GM19023 (cell line): ENCODE measurements around the gene PRCC.

ENCODE experiments used
- ATAC-seq: cut with Tn5 transposase; IDR thresholded peaks from one replicate; pipeline ENCODE4 v1.9.1; 2021; ENCODE audit warnings: mild to moderate bottlenecking, moderate library complexity; ENCODE audit not compliant: unreplicated experiment

PRCC gene

DNA sequence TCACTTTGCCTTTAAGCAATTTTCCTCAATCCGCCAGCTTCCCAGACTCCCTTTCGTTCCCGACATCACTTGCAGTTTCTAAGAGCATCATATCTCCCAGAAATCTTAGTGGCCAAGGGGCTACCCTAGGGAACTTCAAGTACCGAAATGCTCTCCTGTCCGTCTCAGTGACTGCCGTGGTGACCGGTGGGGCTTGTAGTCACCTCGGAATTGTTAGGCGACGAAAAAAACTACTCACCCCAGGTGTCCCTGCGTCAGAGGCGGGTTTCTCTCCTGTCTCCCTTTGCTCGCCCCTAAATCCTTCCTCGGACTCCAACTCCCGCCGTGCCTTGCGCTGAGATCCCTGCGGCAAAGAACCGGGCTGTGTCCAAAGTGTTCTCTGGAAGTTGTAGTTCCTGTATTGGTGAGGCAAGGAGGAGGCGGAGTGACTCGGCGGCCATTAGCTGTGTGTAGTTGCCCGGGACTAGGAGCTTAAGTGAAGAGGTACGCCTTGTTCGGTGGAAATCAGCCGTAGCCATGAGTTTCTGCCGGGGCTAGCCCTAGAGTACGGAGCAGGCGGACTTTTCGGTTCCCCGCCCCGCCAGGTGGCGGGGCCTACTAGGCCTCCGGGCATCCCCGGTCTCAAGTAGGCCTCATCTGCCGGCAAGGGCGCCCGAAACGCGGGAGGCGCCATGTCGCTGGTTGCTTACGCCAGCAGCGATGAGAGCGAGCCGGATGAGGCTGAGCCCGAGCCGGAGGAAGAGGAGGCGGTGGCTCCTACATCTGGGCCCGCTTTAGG, at the start of gene PRCC:
TSS of gene PRCC (plus strand) at position 435 of the 778 bp plus-strand sequence. CDS start at position 672, 237 bp downstream.
- peak; percentile 93 for ATAC-seq

DNA sequence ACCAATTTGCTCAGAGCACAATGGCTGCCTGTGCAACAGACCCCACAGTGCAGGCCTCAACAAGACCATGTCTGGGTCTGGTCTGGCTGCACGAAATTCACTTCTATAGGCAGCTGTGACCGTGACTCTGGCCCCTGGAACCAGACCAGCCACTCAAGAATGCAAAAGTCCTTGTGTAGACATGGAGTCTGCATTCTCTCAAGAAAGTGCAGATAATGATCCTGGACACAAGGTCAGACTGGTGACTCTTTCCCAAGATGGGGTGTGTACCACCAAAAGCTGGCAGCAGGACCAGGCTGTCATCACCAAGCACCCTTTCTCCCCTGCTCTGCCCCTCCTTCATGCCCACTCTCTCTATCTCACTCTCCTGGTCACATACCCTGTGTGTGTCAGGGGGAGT, 46.2 kb upstream of the PRCC start:
- ATAC-seq: no peak

GRCh38 chr1:156721535-156721934, 45.8 kb upstream of the PRCC start:
- no peak for ATAC-seq

- ATAC-seq: no peak
Measured at GRCh38 chr1:156725683-156726280, 41.6 kb upstream of the PRCC start.

GRCh38 chr1:156726549-156727226, 40.6 kb upstream of the PRCC start:
- no peak for ATAC-seq

DNA sequence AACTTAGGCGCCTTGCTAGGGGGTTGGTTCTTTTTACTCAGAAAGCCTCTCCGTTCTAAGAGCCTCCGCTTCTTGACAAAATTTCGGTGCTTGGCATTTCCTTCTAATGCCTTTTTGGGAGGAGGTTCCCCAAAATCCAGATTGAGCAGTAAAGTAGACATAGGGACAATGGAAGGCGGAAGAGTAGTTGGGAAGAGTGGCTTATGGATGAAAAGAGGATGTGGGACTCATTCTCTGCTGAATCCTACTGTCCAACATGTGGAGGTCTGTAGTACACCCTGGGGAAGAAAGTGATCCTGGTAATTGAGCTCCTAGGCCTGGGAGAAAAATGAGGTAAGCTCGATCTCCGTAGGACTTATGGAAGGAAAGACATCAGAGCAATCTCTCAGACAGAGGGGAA, 39.8 kb upstream of the PRCC start:
- ATAC-seq: no peak

DNA sequence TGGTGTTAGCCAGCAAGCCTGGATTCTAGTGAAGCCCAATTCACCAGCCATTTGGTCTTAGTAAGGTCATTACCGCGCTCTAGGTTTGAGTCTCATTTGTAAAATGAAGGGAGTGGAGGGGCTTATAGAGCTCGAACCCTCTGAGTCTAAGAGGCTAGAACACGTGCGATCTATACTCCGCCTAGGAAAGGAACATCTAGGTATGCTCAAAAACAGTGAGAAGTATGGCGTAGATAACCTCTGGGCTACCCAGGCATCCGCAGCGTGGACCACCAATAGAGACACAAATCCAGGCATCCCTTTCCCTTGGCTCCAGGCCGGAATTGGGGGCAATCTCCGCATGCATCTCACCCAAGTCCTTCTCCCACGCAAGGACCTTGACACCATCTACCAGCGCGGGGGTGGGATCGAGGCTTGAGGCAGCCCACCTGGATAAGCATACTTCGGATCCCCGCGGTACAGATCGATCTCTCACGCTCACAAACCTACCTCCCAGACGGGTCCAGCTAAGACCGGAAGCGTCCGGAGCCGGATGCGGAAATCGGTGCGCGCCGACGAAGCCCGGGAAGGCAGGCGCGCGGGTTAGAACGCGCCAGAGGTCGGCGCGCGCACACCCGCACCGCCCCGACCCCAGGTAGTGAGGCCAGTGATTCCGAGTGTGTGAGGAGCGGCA, 39.3 kb upstream of the PRCC start, which contains the start of gene METTL25B:
TSS of gene METTL25B (plus strand) at position 544 of the 673 bp plus-strand sequence. CDS start 636 bp downstream, outside the sequence.
- peak; percentile 65 for ATAC-seq

DNA sequence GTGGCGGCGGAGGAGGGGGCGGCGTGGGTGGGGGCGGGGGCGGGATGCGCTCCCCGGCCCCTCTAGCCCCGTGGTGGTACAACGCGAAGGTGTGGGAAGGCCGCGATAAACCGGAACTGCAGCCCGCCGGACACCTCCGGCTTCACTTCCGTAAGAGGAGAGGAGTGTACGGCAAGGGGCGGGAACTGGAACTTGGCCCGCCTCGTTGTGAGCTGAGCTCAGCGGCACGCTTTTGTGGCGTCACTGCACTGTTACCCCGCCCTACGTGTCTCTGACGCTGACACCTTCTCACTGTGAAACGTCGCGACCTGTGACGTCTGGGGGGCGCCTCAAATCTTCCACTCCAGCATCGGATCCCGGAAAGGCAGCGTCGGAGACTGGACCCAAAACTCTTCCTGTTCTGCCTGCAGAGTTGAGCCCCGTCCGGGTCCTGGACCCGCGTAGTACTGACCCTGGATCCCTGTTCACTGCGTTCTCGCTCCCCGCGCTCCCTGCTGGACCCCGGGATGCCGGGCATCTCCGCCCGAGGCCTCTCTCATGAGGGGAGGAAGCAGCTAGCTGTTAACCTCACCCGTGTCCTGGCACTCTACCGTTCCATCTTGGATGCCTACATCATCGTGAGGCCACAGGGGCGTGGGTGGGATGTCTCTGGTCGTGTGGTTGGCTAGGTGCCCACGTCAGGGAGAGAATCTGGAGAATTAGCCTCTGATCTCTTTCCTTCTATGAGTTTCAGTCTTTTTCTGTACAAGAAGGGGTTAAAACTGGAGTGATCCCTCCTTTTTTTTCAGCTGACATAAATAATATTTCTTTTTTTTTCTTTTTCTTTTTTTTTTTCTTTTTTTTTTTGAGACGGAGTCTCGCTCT, 38.5 kb upstream of the PRCC start, which contains the start of gene ISG20L2:
TSS of gene ISG20L2 (minus strand) at position 168 of the 864 bp plus-strand sequence. CDS start 1,114 bp downstream, outside the sequence.
- ATAC-seq: peak; percentile 93

DNA sequence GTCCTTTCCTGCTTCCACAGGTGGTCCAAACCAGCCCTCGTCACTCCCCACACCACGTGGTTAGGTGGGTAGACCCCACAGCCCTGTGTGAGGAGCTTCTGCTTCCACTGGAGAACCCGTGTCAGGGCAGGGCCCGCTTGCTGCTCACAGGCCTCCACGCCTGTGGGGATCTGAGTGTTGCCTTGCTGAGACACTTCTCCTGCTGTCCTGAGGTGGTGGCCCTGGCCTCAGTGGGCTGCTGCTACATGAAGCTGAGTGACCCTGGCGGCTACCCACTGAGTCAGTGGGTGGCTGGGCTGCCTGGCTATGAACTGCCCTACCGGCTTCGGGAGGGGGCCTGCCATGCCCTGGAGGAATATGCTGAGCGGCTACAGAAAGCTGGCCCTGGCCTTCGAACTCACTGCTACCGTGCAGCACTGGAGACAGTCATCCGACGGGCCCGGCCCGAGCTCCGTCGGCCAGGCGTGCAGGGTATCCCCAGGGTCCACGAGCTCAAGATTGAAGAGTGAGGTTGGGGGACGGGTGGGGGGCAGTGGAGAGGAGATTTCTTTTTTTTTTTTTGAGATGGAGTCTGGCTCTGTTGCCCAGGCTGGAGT, 33.2 kb upstream of the PRCC start:
- no peak for ATAC-seq

- no peak for ATAC-seq
Measured at GRCh38 chr1:156738407-156738806, 28.9 kb upstream of the PRCC start.

DNA sequence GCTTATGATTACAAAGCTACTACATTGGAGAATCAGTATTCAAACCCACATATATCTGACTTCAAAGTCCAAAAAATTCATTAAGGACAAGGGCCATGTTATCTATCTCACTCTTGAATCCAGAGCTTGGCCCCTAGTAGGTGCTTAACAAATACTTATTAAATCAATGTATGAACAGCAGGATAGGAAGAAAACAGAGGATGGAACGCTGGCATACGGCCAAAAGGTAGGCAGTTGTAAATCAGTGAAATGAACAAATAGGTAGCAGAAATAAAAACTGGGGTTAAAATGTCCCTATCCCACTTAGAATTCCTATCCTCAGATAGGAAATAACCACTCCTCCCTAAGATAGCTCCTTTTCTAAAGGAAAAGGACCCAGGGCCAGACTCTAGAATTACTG, 28.4 kb upstream of the PRCC start:
- no peak for ATAC-seq

DNA sequence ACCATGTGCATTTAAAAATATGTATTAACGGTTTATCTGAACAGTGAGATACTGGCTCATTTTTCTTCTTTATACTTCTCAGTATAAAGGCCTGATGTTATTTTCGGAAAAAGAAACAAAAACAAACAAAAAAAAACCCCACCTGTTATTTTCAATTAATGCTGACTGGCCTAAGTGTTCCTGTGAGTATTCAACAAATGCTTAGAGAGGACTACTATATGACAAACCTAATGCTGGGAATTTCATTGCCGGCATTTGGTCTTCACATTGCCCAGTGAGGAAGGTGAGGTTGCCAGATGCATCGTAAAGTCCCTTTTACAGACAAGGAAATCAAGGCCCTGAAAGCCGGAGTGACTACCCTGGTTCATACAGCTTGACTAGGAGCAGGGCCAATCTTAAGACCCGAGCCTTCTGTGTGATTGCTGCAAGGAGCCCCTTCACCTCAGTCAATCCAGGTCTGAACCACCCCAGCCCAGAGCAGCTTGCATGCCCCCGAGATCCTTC, 27.0 kb upstream of the PRCC start:
- no peak for ATAC-seq

- peak; percentile 78 for ATAC-seq
Measured at GRCh38 chr1:156740741-156741480, 26.4 kb upstream of the PRCC start, which contains the start of gene MRPL24. Gene MRPL24 (minus strand): TSS chr1:156741088. CDS start chr1:156738704, 2,384 bp downstream.

DNA sequence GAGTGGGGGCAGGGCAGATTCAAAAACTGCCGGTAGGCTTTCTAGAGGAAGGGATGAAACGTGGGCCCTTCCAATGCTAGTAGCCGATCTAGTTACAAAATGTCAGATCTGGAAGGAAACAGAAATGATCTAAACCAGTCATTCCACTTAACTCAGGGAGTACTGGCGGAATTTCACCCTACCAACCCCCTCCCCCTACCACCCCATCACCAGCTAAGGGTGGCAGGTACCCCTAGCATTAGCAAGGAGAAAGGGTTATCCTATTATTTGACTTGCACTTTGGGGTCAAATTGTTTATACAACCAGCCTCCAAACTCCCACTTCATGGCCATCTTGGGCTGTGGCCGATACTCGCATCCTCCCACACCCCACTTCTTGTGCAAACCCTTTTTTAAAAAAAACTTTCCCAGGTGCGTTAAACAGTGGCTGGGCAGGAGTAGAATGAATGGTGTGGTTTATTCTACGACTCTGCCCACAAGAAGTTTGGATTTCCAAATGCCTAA, 25.8 kb upstream of the PRCC start:
- ATAC-seq: peak; percentile 2

GRCh38 chr1:156742017-156742416, 25.3 kb upstream of the PRCC start:
- no peak for ATAC-seq

- ATAC-seq: no peak
Measured at GRCh38 chr1:156742801-156743200, 24.5 kb upstream of the PRCC start.

- ATAC-seq: no peak
Measured at GRCh38 chr1:156743367-156744302, 23.7 kb upstream of the PRCC start.
